HG03097 (cell line): ENCODE data around the gene AVL9.

Source experiments
- ATAC-seq: cut with Tn5 transposase; IDR thresholded peaks from one replicate; pipeline ENCODE4 v1.9.1; 2021; ENCODE audit not compliant: unreplicated experiment, low FRiP score

AVL9 gene

DNA sequence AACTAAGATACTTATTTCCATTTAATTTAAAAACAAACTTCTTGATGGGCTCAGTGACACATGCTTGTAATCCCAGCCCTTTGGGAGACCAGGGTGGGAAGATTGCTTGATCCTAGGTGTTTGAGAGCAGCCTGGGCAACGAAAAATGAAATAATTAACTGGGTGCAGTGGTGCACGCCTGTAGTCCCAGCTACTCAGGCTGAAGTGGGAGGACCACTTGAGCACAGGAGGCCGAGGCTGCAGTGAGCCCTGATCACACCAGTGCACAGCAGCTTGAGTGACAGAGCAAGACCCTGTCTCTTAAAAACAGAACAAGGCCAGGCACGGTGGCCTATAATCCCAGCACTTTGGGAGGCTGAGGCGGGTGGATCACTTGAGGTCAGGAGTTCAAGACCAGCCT lies 37.4 kb downstream of the AVL9 start:
- no peak for ATAC-seq

DNA sequence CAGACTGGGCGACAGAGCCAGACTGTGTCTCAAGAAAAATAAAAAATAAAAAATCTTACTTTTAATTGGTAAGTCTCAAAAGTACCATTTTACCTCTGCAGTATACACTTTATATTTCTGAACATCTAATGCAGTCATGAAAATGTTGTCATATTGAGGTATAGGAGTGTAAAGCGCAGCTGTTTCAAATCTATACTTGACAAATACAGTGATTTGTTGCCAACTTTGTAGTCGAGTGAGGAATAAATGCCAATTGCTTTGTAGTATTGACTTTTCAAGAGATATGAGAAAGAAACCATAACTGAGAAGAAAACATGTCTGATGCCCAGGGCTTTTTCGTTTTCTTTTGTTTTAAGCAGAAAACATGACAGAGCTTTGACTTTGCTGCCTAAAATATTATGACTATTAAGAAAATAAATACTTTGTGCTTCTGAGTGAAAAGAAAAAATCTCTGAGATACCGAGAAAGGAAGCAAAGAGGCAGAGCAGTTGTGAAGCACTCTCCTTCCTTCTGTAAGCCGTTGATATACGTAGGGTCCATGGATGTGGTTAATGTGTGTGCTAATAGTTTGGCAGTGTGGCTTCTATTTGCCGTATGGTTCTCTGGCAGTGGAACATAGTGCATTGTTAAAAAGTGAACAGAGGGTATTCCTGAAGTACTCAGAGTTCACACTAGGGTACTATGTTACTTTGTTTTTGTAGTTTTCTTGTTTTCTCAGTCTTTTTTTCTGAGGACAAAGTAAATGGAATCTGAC lies 38.2 kb downstream of the AVL9 start:
- ATAC-seq = no peak

DNA sequence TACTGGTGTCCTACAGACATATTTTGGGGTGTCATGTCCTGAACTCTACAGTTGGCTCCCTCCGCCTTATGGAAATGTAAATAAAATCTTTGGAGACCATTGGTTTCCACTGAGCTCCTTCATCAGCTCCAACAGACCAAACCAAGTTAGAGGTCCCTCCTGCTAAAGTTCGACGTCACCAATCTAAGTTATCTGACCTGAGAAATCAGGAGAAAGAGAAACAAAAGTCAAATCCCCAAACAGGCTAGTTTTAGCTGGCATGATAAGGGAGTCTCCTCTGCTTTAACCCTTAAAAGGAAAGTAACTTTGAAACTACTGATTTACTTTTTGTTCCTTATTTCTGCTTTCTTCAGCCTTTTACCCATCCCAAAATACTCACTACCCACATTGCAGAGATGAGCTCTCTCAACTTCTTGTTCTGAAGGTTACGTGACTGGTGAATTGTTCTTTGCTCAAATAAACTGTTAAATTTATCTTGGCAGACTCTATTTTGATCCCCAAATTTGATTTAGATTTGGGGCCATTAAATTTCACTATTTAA lies 39.9 kb downstream of the AVL9 start:
- no peak for ATAC-seq

DNA sequence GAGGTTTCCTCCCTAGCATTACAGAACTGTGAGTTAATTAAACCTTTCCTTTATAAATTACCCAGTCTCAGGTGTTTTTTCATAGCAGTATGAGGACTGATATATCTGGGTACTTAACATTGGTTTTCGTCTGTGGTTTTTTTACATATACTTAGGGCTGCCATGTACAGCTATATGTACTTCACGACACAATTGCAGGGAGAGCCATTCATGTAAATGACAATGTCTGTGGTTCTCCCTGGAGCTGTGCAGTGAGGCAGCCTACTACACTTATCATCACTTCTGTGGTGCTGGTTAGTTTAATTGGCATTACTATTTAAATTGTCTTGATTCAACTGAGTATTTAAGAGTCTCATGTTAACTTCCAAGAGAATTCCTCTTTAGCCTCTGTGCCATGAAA lies 40.7 kb downstream of the AVL9 start:
- no peak for ATAC-seq

DNA sequence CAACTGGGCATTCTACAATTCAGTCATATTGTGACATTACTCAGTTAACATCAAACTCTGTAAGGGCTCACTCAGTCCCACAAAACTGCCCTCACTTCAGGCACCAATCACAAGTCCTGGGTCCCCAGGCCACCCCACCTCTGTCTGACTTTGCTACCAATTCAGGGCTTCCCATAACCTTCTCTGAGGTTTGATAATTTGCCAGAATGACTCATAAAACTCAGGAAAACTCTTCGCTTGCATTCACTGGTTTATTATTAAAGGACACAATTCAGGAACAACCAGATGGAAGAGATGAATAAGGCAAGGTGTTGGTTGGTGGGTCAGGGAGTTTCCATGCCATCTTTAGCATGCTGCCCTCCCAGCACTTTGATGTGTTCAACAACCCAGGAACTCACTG lies 41.3 kb downstream of the AVL9 start:
- ATAC-seq = no peak

DNA sequence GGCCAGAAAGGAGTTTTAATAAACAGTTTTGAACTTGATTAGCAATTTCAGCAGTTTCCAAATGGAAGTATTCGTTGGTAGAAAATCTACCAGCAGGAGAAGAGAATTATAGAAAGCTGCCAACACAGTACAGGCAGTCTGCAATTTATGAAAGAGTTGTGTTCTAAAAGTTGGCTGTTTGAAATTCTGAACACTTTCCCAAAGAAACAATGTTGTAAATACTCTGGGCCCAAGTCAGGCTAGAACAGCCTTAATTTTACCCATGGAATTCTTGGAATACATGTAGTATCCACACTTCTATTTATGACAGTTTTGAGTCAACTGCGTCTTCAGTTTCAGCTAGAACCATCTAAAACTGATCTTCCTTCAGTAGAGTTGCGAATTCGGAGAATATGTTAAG lies 42.5 kb downstream of the AVL9 start:
- ATAC-seq = no peak

DNA sequence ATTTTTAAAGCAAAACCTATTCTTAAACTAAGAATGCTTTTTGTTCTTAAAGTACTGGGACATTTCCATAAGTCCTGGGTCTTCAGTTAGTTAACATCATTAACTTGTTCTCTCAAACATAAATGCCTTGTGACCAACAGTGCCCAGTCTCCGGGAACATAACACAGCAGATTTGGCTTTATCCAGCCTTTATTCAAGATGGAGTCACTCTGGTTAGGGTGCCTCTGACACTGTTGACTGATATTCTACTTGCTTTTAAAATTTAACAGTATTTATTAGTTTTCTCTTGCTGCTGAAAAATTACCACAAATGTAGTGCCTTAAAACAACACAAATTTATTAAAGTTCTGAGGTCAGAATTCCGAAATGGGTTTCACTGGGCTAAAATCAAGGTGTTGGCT lies 44.1 kb downstream of the AVL9 start:
- no peak for ATAC-seq

DNA sequence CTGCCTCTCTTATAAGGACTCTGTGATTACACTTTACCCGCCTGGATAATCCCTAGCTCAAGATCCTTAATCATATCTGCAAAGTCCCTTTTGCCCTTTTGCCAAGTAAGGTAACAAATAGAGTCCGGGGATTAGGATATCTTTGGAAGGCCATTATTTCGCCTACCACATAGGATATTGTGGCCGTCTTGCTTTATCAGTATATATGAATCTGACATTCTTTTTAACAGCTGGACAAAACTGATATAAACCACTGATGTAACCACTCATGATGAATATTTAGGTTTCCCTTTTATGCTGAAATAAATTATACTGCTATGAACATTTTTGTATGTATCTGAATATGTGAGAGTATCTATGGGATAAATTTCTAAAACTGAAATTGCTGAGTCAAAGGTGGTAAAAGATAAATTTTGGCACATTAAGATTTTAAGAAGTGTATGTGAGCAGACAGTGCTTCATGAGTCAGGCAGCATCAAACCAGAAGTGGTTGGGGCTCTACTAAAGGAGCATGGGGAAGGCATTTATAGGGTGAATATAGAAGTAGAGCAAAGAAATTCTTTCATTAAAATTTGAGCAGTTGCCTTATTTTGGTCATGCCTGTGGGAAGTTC lies 44.7 kb downstream of the AVL9 start:
- no peak for ATAC-seq

DNA sequence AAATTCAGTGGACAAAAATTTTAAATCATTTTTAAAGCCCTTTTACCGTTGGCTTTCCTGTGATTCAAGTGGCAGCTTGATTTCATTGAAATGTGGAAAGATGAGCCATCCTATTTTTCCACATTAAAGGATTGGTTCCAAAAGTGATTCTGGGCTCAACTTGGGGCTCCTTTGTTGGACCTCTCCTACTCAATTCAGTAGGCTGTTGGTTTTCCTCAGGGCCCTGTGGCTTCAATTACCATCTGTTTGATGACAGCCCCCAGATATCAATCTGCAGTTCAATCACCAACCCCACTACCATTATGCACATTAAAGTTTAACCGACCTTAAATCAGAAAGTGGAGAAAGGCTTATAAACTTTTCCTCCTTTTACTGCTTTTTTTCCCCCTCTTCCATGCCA lies 47.3 kb downstream of the AVL9 start:
- ATAC-seq = no peak

DNA sequence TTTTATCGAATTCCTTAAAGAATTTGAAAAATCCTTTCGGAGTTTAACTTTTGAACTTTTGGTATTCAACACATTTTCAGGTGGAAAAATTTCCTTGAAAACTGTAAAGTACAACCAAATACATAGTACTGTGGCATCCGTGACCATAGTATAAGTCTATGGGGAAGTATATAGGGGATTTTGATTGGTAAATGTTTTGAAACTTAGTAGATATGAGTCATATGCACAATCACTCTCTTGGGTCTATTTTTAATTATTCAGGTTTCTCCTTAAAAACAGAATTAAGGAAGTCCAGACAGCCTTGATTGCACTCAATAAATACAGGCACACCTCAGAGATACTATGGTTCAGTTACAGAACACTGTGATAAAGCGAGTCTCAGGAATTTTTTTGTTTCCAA lies 64.2 kb downstream of the AVL9 start:
- ATAC-seq = no peak

DNA sequence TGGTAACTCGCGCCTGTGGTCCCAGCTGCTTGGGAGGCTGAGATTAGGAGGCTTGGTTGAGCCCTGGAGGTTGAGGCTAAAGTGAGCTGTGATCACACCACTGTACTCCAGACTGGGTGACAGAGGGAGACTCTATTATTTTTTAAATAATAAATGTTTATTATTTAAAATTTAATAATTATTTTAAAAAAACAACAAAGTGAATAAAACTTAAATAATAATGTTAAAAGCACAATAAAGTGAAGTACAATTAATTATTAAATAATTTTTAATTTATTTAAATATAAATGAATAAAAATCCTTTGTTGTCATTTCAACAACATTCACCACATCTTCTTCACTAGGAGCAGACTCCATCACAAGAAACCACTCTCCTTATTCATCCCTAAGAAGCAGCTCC lies 64.8 kb downstream of the AVL9 start:
- no peak for ATAC-seq

DNA sequence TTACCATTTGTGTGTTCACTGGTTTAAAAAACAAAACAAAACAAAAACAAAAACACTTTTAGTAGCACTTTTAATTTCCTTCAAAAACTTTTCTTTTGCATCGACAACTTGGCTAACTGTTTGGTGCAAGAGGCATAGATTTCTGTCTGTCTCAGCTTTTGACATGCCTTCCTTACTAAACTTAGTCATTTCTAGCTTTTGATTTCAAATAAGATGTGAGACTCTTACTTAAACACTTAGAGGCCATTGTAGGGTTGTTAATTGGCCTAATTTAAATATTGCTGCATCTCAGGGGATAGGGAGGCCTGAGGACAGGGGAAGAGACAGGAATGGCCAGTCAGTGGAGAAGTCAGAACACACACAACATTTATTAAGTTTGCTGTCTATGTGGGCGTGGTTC lies 66.3 kb downstream of the AVL9 start:
- no peak for ATAC-seq

DNA sequence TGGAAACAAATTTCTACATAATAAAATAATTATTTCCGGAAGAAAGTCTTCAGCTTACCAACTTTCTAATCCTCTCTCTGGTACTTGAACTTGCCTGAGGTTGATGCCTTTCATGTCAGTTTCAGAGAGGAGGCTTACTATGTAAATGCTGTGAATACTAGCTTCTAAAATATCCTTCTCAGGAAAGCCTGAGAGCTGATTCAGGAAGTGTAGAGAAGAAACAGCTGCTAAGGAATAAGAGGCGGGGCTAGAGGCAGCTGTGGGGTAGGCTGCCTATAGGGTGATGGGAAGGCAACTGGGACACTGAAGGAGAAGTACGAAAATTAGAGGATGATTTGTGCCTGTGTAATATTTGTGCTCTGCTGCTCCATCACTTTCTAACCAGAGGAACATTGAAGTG lies 69.3 kb downstream of the AVL9 start:
- no peak for ATAC-seq

DNA sequence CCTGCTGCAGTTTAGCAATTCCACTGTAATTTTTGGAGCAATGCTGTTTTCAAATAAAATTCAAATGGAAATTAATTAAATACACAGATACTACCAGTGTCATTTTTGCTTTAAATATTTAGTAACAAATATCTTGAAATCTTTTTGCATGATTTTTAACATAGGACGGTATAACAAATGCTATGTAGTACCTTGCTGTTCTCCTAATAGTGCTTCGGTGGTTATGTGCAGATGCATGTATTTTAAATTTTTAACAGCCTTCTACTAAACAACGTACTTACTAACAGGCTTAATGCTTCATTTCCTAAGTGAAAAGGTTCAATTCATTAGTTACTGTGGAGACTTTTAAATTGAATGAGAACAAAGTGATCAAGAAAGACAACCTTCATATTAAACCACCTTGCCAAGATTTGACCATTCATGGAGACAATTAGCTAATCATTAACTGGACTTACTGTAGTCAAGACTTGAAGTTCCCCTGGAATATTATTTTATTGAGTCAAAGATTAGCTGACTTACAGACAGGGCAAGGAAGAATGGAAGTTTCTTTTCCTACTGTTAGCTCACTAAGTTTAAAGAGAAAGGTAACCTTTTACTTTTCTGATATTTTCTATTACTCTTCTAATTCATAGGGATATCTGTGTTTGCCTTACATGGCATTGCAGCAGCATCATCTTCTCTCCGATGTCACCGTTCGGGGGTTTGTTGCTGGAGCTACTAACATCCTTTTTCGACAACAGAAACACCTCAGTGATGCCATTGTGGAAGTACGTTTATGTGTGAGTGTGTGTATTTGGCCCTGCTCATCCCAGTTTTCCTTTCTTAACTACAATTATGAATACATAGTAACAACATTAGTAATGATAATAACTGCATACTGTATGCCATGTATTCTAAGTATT lies 74.3 kb downstream of the AVL9 start:
- ATAC-seq = no peak

DNA sequence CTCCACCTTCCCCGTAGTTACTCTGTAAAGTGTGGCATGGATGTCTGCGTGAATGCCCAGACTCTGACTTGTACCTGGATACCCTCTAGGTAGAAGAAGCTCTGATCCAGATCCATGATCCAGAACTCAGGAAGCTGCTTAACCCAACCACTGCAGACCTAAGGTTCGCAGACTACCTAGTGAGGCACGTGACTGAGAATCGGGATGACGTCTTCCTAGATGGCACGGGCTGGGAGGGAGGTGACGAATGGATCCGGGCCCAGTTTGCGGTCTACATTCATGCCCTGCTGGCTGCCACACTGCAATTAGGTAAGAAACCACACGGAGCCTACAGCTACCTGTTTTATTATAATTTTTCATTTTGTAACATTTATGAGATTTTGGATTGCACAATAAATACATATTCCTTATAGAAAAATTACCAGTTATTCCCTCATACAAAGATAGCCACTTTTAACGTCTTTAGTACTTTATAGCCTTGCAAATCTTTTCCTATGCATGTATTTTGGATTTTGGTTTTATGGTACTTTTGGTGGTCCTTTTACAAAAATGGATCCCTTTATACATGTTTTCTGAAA lies 77.9 kb downstream of the AVL9 start:
- no peak for ATAC-seq

DNA sequence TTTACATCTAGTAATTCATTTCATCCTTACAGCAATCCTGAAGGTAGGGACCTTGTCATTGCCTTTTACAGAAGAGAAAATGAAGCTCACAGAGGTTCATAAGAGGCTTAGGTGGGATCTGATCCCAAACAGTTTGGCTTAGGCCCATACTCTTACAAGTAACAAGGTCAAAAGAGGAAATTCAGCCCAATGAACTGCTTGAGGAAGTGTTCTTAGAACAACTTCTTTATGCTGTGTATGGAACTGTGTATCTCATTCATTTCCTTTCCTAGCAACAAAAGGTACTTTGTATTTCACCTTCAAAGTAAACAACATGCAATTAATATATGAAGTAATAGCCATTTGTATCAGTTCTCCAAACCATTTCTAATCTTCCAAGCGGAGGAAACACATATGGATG lies 79.3 kb downstream of the AVL9 start:
- no peak for ATAC-seq

DNA sequence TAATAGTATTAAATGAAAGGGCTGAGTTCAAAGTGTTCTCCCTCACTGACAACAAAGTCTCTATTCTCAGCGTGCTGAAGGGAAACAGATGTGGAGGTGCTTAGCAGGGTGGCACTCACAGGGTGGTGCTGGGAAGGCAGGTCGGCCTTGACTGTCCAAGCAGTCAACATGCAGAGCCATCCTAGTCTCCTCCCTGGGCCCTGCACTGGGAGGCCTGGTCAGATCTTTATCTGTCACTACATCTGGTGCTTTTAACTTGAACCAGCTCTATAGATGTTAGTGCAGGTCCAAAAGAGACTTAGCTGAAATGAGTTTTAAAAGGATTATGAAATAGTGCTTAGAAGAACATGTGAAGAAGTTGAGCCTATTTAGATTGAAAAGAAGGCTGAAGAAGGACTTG lies 82.1 kb downstream of the AVL9 start:
- ATAC-seq = no peak

DNA sequence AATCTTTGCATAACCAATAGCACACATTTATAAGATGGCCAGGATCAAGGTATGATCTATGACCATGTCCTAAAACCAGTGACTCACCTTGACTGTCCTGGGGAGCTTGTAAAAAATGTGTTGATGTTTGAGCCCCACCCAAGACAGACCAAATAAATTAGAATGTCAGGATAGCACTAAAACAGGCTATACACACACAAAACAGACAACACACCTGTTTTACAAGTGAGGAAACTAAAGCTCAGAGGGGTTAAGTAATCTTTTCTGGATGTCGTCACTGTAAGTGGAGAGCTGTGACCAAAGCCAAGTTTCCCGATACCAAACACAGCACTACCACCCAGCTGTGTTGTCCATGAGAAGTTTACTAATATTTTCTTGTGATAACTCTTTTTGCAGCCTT lies 84.5 kb downstream of the AVL9 start:
- no peak for ATAC-seq

DNA sequence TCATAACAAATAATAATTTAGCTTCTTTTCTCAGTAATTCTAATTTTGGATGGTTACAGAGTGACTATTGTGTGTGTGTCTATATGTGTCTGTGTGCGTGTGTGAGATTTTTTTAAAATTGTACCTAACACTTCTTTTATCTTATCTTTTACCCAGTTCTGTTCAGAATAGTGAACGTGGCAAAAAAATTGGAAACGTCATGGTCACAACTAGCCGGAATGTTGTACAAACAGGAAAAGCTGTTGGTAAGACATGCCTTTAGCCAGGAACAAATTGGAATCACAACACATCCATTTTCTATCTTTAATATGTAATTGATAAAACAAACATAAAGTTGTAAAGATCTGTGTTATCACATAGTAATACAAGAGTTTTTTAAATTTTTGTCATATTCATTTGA lies 85.4 kb downstream of the AVL9 start:
- ATAC-seq = no peak

DNA sequence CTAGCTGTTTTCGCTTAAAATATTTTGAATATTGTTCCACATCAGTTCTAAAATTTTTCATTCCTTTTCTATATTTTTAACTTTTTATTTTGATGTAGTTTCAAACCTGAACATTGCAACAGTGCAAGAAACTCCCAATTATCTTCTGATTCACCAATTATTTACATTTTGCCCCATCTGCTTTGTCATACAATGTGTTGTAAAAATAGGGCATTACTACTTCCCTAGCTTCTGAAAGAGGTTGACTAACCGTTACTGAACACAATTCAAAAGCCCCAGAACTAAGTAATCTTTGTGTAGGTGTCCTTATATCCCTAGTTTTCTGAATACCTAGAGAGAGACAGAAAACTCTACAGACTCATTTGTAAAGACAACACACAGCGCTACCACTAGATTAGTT lies 86.7 kb downstream of the AVL9 start:
- no peak for ATAC-seq

DNA sequence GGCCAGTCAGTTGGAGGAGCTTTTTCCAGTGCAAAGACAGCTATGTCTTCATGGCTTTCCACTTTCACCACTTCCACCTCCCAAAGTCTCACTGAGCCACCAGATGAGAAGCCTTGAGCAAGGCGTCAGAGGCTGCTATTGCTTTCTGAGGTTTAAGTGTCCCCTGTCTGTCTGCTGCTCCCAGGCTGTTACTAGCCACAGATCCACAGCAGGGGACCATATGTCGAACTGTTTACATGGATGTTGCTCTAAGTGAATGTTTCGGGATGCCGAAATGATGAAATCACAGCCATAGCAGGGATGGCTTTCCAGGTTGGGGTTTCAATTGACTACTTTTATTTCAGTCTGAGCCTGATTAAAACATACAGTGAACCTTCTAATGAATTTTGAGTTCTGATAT lies 88.5 kb downstream of the AVL9 start:
- ATAC-seq = no peak
